Fibroblast of skin of right biceps (primary cell): ENCODE results near the gene VWF.

Source experiments
- DNase-seq: peaks from one replicate; pipeline ENCODE4 v3.0.0-alpha.2; 2013

VWF gene

DNA sequence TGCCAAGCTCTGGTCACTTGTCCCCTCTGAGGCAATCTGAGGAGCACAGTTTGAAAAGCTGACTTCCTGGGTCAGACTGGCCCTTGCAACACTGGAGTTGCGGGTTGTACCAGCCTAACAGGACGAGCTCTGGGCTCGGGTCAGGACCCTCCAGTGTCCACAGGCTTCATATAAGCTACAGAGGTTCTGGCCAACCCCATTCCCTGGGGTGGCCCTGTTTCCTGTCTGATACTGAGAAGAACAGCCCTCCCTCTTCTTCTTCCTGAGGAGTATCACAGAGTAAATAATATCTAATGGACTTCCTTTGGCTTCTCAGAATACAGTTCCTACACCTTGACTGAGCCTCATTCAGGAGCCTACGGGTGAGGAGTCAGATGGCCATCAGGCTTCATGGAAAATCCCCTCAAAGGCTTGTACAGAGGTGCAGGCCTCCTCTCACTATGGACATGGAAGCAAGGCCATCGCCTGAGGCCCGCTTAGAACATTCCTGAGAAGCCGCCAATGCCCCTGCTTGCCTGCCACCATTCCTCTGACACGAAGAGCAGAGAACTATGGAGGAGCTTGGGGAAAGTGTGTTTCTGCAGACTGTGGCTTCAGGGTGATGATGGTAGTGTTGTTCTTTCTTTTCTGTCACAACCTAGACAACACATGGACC lies 150.9 kb downstream of the VWF start:
- DNase-seq: no peak

DNA sequence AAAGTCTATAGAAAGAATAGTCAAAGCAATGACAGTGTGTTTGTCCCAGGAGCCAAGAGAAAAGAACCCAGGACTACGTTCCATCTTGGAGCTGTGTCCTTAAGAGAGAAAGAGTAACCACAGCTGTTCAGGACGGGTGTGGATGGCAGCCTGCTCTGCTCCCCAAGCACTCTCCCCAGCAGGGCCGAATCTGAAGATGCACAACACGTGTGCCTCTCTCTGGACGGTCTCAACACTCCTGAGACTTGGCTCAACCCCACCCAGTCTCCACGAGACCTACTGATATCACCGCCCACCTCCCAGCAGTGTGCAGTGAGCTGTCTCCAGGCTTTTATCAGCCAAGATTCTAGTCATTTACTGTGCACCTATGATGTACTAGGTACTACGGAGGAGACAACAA lies 152.1 kb downstream of the VWF start:
- DNase-seq: no peak

DNA sequence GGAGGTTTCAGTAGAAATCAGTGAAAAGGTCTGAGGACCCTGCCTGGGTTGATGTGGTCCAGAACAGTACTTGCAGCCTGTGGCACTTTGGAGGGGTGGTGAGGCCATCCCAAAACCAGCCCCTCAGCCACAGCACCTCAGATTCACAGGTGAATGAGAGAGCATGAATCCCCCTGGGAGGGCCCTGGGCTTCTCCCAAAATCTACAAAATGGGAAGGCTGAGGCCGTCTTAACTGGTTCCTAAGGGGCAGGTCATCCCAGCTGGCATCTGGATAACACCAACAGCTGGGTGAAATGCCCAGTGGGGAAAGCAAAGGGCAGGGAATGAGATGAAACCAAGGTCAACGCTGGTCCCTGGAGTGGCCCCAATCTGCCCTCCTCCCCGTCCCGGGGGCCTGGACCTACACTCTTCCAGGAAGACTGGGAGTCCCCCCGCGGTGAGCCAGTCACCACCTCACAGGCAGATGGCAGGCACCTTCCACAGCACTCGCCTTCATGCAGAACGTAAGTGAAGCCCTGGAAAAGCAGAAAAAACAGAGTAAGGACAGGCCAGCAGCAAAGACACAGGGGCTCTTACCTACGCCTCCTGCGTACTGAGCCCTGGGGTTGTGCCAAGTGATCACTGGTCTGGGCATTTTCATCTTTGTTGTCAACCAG lies 153.1 kb downstream of the VWF start:
- no peak for DNase-seq

DNA sequence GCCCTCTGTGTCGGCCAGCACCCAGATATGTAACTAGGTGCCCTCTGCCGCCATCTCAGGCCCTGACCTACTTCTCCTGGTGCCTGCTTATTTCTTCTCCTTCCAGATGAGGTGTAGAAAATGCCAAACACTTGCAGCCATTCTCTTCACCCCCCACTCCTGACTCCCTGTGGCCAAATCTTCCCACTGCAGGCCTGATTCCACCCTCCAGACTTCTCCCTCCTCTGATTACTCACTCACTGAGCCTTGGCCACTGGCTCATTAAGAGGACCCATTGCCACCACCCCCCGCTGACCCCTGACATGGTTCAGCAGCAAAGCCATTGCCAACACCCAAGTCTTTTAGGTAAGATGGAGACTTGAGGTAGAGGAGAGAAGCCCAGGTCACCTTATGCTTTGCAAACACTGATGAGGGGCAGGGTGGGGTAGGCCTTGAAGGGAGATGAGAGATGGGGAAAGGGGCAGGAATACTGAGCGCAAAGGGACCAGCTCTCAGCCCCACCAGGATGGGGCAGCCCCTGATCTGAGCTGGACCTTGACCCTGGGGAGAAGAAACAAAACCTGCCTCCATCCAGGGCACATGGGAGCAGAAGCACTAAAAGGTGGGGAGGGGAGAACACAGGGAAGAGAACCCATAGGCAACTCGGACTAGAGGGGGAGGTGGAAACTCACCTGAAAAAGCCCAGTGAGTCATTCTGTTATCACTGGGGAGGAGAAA lies 154.3 kb downstream of the VWF start:
- no peak for DNase-seq

DNA sequence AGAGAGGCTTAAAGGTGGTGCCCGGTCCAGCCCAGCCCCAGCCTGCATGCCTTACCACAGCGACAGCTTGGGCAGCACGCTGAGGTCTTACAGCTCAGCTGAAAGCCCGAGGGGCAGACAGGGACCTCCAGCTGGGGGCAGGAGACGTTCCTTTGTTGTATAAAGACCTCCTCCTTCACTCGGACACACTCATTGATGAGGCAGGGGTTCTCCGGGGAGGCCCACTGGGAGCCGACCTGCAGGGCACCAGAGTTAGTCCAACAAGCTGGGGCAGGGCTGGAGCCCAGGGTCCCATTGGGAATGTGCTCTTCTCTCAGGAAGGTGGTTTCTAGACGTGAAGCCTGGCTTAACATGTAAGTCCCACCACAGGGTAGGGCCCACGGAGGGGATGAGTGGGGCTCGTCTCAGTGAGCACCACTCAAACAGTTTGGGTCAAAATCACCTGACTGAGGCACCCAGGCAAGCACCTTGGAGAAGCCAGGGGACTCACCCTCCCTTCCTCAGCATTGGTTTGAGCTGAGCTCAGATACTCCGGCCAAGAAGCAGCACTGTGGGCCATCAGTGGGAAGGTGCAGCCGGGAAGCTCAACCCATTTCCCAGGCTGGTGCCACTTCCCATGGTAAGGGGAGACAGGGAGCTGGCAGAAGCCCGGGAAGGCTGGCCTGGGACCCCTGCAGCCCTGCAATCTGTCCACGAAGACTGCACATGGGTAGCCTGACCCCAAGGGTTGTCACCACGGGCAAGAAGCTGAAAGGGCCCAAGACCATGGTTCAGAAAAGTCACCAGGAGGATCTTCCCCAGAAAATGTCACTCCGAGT lies 155.1 kb downstream of the VWF start:
- DNase-seq: no peak

DNA sequence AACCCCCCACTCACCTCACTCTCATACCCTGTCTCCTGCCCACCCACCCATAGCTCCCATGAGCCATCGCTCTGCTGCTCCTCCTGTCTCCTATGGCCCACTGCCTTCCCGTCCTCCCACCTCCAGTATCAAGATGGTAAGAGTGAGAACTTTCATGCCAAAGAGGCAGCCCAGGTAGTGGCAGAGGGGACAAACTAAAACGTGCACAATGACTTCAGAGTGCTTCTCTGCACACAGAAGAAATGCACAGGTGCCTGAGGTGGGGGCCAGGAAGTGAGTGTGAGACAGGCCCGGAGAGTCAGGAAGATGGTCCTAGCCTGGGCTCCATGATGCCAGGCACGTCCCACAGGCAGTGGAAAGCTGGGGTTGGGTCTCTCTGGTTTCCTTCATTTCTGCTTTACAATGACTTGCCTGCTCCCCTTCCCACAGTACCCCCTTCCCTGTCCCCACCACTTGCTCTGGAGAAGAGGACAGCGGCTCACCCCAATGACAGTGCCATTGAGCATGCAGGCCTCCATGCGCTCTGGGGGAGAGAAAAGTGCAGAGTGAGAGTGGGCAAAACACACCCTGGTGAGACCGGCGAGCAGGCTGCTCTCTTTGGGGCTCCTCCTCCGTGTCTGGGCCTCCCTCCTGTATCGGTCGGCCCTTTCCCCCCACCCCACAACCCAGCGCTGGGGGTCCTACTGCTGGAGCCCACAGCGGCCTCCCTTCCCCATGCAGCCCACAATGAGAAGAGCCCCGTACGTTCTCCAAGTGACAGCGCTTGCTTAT lies 156.6 kb downstream of the VWF start:
- DNase-seq: no peak

DNA sequence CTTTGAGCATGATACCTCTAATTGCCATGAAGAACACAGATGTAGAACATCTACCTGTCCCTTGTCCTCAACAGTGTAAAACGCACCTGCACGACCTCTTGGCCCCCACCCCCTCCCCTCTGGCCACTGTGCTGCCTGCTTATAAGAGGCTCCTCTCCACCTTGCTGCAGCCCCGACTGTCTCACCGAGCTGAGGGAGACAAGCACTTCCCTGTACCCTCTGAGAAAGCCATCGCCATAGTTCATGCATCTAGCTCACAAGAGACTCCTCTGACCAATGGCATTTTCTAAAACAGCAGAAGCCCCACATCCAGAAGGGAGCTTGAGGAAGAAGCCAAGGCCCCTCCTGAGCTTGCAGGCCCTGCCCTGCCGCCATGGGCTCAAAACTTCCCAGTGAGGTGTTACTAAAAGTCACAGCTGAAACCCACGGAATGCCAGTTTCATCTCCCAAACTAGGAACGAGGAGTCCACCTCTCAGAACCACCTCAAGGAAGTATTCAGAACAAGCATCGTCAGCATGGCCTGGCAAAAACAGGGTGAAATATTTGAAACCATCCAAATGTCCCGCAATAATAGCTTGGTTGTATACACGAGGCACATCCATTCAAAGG lies 157.9 kb downstream of the VWF start:
- DNase-seq: no peak

DNA sequence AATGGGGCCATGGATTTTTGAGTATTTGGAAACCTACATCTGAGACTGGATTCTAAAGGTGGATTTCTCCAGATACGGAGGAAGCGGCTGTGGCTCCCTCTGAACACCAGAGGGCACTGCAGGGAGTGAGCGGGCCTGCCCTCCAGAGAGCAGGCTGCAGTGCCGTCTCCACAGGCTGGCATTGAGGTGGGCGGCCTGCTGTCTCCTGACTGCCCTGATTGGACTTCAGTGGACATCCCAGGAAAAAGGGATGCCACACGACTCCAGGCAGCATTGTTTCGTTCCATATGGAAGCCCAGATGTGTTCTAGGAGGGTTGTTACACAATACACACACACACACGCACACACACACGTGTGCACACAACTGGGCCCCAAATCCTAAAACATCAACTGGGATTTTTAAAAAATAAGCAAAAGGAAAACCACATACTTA lies 158.5 kb downstream of the VWF start:
- DNase-seq: peak; percentile 37

DNA sequence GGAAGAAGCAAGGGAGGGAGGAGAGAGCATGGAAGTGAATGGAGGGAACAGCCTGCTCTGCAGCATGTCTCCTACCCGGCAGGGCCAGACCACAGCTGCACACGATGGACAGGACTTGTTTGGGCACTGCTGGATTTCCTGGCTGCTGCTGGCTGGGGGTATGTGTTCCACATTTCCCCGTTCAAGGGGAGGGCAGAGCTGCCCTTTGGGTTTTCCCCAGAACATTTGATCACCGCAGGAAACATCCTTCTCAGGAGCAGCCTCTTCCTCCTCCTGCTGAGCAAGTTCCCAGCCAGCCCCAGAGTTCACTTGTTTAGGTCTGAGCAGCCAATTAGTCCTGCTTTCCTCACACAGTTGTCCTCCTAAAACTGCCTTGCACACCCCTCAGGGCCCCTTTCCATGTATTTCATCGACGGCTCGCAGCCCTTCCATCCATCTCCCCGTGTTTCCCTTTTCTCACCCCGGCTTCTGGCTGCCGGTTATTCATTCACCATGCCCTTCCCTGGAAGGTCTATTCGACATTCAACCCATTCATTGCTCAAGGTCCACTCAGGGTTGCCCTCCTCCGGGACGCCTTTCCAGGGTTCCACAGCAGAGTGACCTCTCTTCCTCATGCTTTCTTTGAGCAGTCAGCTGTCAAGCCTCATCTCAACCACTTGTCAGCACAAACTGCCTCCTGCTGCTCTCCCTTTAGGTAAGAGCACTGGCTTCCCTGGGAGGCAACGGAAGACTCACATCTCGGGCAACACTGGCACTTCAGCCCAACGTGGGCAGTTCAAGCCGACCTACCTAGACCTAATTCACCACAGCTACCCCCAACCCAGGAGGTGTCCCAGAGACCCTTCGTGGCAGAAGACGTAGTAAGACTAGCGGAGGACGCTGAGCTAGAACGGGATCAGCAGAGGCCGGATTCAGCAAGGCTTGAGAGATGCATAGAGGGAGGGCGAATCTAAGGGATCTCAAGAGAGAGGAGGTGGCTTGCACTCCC lies 159.3 kb downstream of the VWF start:
- DNase-seq: no peak

DNA sequence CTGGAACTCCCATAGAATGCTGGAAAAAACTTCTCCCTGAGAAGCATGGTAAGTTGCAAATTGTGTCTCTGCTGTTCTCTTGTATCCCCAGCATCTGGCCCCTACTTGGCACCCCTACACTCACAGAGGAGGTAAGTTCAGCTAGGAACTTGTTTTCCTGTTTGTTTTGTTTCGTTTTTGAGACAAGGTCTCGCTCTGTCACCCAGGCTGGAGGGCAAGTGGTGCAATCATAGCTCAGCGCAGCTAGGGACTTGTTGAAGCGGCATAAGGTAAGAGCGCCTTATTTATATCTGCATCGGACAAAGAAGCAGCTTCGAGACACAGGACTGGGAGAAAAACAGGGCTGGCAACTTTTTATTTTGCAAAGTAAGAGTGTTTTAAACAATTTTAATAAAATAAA lies 161.0 kb downstream of the VWF start:
- no peak for DNase-seq

DNA sequence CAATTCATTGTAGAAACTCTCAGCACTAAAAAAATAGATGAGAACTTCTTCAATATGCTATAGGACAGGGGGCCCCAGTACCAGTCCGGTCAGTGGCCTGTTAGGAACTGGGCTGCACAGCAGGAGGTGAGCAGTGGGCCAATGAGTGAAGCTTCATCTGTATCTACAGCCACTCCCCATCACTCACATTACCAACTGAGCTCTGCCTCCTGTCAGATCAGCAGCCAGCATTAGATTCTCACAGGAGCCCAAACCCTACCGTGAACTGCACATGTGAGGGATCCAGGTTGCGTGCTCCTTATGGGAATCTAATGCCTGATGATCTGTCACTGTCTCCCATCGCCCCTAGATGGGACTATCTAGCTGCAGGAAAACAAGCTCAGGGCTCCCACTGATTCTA lies 163.7 kb downstream of the VWF start:
- no peak for DNase-seq

DNA sequence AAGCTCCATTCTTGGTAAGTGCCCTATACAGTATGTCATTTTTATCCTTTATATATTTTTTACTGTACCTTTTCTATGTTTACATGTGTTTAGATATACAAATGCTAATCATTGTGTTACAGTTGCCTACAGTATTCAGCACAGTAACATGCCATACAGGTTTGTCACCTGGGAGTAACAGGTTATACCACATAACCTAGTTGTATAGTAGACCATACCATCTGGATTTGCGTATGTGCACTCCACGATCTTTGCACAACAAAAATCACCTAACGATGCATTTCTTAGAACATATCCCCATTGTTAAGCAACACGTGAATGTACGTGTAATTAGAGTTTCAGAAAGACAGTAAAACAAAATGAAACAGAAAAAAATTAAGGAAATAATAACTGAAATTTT lies 167.5 kb downstream of the VWF start:
- no peak for DNase-seq

DNA sequence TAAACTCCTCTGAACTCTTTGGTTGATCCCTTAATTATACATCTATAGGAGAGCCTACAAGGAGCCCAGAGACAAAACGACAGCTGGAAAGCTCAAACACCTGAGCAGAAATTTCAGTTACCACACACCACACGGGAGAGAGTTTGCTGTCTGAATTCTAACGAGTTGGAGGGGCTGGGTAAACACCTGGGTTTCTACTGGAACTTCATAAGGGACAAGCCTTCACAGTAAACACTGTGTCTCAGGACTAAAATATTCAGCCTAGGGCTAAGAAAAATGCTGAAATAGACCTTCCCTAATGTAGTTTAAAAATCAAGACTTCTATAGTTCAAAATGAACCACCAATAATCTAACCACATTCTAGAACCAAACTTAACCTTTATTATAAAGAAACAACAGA lies 169.8 kb downstream of the VWF start:
- no peak for DNase-seq

DNA sequence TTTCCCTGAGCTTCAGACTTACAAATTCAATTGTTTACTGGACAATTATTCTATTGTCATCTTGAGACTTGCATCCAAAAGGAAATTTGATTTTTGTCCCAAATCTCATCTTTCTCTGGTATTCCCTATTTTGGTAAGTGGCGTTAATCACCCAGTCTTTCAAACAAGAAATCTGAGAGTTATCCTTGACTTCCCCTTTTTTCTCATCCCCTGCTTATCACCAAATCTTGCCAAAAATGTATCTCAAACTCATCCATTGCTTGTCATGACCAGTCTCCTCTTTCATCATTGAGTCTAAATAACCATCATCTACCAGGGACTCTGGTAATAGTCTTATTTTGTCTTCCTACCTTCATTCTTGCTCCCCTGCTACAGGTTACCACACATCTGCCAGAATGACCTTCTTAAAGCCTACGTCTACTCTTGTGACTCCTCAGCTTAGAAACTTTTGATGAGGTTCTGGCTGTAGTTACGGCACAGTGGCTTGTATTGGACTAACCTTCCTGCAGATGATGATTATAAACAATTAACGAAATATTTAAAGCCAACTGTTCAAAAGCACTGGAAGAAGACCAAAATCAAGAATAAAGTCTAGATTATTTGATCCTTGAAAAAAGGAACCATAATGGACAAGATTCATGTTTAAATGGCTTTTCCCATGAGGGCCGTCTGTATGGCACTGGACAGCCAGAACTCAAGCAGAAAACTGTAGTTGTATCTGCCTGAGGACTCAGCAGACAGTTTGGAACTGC lies 170.5 kb downstream of the VWF start:
- DNase-seq: no peak

DNA sequence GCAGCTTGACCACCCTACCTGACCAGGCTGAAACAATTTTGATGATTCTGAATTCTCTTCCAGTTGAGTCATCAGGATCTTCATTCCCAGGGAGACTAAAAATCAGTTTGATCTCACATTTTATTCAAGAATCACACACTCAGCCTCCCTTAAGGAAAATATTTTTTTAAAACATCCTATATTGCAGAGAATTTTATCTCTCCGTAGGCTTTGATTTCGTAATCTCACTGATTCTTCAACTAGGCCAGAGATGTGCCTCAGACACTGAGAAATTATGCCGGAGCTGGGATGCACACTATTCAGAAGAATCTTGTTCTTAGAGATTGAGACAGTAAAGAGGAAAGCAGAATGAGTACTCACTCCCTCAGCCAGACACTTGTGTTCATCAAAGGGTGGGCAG lies 172.4 kb downstream of the VWF start:
- DNase-seq: no peak

DNA sequence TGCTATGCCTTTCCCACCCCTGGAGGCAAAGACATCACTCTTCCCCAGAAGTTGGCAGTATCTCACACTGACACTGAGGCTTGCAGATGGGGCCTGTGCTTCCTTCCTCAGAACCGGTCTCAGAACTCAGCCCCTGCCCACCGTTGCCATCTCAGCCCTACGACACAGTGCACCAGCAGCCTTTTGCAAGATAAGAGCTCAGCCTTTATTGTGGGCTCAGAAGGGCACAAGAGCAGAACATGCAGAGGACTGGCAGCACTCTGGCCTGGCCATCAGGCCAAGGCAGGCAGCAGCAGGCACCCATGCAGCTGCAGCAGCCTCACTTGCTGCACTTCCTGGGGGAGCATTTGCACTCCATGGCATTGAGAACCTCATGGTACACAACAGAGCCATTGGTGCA lies 175.8 kb downstream of the VWF start:
- no peak for DNase-seq

DNA sequence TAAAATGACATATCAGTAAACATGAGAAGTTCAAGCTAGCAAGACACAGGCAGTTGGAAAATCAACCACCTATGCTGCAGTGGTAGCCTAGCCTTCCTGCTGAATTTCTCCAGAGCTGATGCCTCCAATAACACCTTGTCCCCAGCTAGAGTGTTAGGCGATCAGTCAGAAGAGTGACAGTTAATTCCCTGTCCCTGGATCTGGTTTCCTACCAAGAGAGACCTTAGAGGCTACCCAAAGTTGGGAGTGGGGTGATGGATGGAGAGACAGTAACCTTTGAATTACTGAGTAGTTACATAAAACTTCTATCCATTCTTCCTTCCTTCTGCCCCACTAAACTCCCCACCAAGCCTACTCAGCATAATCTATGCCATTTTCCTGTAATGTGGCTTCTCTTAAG lies 177.5 kb downstream of the VWF start:
- no peak for DNase-seq

DNA sequence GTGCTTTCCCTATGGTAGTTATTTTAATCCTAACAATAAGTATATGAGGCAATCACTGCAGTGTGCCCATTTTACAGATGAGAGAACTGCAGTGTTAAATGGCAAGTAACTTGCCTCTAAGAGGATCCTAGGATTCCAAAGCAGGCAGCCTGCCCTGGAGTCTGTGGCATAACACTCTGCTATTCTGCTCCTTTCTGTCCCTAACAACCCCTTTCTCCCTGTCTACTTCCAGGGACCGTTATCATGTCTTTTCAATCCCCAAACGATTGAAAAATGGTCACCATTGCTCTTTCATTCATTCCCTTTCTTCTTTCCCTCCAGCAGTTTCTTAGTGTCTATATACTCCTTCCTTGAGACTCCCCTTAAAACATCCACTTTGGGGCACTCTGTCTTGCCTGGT lies 178.1 kb downstream of the VWF start:
- no peak for DNase-seq

DNA sequence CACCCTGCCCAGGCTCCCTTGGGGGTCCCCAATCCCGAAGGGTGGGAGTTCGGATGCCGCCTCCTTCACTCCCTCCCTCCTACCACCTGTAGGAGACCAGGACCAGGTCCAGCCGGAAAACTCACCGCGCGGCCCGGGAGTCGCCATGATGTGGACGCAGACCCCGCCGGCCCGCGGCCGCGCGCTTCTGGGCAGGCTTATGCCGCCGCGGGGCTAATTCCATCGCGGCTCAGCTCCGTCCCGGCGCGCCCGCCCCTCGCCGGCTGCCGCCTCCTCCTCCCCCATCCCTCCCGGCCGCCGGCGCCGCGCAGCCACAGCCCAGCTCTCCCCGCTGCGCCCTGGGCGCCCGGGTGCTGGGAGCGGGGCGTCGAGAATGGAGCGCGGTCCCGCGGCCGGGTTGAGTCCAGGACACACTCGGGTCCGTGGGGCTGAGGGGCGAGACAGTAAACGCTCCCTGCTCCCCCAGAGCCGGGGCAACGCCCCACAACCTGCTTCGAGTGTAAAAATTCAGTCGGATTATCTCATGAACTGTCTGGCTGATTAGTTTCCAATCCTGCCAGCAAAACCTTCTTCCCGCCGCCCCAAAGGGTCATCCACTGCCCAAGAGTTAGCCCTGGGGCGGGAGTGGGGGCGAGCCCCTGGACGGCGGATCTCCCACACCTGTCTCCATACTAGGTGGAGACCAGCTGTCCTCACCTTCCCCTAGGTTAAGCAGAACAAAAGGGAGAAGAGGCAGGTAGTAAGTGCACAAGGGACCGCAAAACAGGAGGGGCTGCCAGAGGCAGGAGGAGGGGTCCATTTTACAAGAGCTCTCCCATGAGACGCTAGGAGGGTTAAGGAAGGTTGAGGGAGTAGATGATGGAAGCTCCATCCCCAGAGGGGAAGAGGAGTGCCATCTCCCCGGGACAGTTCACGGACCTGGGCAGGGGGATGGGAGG lies 179.1 kb downstream of the VWF start, which contains the start of gene ANO2:
Gene ANO2 (minus strand): TSS at position 189 of the 938 bp plus-strand sequence. CDS start 42 bp downstream, at position 147.
- peak; percentile 29 for DNase-seq
